Suprapubic skin (tissue), 4 donors: ENCODE measurements around the gene SH3BGR. TPM values are rescaled to one million over a fixed set of nuclear protein-coding genes. Genes with fewer than 3 reads are reported as not detected.

Source experiments
- DNase-seq, 2 donors: peaks; one replicate each; pipeline ENCODE4 v3.0.0-alpha.2; 2019; ENCODE audit warnings: low spot score in 2 of 2
- H3K27ac ChIP-seq: fragments of 200-600 bp; sonication (generic); one replicate; pipeline ENCODE4 v1.5.1; 2019
- H3K27me3 ChIP-seq: fragments of 200-600 bp; sonication (generic); one replicate; pipeline ENCODE4 v1.5.1; 2019
- H3K36me3 ChIP-seq: fragments of 200-600 bp; sonication (generic); one replicate; pipeline ENCODE4 v1.5.1; 2019
- H3K4me1 ChIP-seq: fragments of 200-600 bp; sonication (generic); one replicate; pipeline ENCODE4 v1.5.1; 2019
- H3K4me3 ChIP-seq: fragments of 200-600 bp; sonication (generic); one replicate; pipeline ENCODE4 v1.5.1; 2019; ENCODE audit warnings: mild to moderate bottlenecking
- H3K9me3 ChIP-seq: fragments of 200-600 bp; sonication (generic); one replicate; pipeline ENCODE4 v1.5.1; 2019
- CTCF ChIP-seq, 2 donors: fragments of 200-600 bp in 1 of 2; fragments of 450-650 bp in 1 of 2; sonication (generic) in 1 of 2; IDR thresholded peaks; one replicate each; pipeline ENCODE4 v1.5.1; 2016 to 2019; ENCODE audit warnings: antibody characterized with exemption in 2 of 2, mild to moderate bottlenecking in 1 of 2, moderate library complexity in 1 of 2
- EP300 ChIP-seq: sonication (generic); formaldehyde crosslinking; IDR thresholded peaks from one replicate; pipeline ENCODE4 v1.6.1; 2017; ENCODE audit warnings: antibody characterized with exemption
- POLR2A ChIP-seq, 2 donors: fragments of 450-650 bp; IDR thresholded peaks; one replicate each; pipeline ENCODE4 v1.6.1; 2017; ENCODE audit warnings: antibody characterized with exemption in 2 of 2, mild to moderate bottlenecking in 2 of 2, moderate library complexity in 2 of 2
- POLR2AphosphoS5 ChIP-seq, 3 donors: sonication (generic); formaldehyde crosslinking; IDR thresholded peaks; one replicate each; pipeline ENCODE4 v1.6.1; 2017; ENCODE audit warnings: antibody characterized with exemption in 3 of 3
- WGBS: methylation state at CpG from one replicate; pipeline ENCODE4 v1.1.5; 2018; 5-methylcytosine and 5-hydroxymethylcytosine counted together
- total RNA-seq, 4 donors: library from RNA; depleted of rRNA; stranded (reverse); fragments of >200 nt; gene quantifications; one replicate each; pipeline ENCODE4 v1.1.0, GENCODE V29; 2016

SH3BGR gene
- total RNA-seq, 4 donors from 2014 or later, result 0.64 to 1.3 (median 0.68) TPM; not detected in 1

DNA sequence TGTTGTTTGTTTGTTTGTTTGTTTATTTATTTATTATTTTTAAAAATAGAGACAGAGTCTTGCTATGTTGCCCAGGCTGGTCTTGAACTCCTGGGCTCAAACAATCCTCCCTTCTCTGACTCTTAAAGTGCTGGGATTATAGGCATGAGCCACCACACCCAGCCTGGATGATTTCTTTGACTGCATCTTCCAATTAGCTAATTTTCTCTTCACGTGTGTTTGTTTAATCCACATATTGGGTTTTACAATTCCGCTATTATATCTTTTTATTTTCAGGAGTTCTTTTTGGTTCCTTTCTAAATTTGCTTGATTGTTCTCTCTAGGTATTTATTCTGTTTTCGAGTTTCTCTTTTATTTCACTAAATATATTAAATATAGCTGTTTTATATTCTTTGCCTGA lies 19.8 kb downstream of the SH3BGR start:
- WGBS, result 95% methylated on average over 3 of the region's 3 CpGs
- no peaks in the 10 kb centered on the region for H3K4me1 ChIP-seq
- no peaks in the 10 kb centered on the region for H3K9me3 ChIP-seq
- no peak overlapping the region for H3K4me3 ChIP-seq
- no peak for DNase-seq
- H3K27ac ChIP-seq, result no peak overlapping the region
- no peaks in the 10 kb centered on the region for H3K36me3 ChIP-seq
- H3K27me3 ChIP-seq, result no peaks in the 10 kb centered on the region
- TF ChIP-seq EP300 (no peak), POLR2A (IDR thresholded peaks at IDR 0.05) (no peak), POLR2AphosphoS5 (IDR thresholded peaks at IDR 0.05) (no peak), CTCF (IDR thresholded peaks at IDR 0.05) (no peak)

DNA sequence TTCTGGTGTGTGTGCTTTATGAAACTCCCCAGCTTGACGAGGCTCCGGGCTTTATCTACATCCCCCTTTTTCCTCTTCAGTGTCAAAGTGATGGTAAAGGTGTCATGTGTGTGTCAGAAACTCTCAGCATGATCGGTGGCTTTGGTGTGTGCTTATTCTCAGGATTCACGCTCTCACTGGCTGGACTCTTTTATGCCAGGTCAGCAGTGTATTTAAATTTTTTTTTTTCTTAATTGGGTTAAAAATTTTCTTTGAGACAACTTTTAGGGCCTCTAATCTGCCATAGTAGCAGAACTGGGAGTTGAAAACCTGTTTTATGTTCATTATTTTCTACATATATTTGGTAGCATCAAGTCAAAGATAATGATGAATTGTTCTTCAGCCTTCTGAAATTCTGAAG lies 21.0 kb downstream of the SH3BGR start:
- H3K27ac ChIP-seq, result no peak overlapping the region
- H3K27me3 ChIP-seq, result no peaks in the 10 kb centered on the region
- no peaks in the 10 kb centered on the region for H3K36me3 ChIP-seq
- TF ChIP-seq EP300 (no peak), POLR2A (IDR thresholded peaks at IDR 0.05) (no peak), CTCF (IDR thresholded peaks at IDR 0.05) (no peak), POLR2AphosphoS5 (IDR thresholded peaks at IDR 0.05) (no peak)
- no peak for DNase-seq
- no peaks in the 10 kb centered on the region for H3K4me1 ChIP-seq
- 79% methylated on average over 4 of the region's 4 CpGs for WGBS
- no peaks in the 10 kb centered on the region for H3K9me3 ChIP-seq
- no peak overlapping the region for H3K4me3 ChIP-seq

DNA sequence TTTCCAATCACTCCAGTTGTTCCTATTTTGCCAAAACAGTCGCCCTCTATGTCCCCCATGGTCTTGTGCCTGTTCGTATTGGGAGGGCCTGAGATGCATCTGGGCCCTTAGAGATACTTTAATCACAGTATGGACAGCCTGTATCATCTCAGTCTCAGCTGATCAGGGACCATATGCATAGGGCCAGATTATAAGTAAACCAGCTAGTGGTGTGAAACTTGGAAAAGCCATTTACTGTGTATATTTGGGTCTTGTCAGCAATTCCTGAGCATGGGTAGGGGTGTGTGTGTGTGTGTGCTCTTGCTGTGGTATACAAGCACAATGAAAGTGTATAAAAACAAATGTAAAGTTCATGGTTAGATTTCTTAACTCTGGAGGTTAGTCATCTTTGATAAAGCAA lies 22.8 kb downstream of the SH3BGR start:
- Histone ChIP-seq H3K4me1 (no peaks in the 10 kb centered on the region), H3K4me3 (no peak overlapping the region), H3K27ac (no peak overlapping the region), H3K36me3 (no peaks in the 10 kb centered on the region), H3K9me3 (no peaks in the 10 kb centered on the region), H3K27me3 (no peaks in the 10 kb centered on the region)
- whole genome bisulfite sequencing, result 79% methylated on average over 2 of the region's 2 CpGs
- no peak for DNase-seq
- TF ChIP-seq POLR2A (IDR thresholded peaks at IDR 0.05) (no peak), POLR2AphosphoS5 (IDR thresholded peaks at IDR 0.05) (no peak), EP300 (no peak), CTCF (IDR thresholded peaks at IDR 0.05) (no peak)

GRCh38 chr21:39479164-39479813 lies 27.5 kb downstream of the SH3BGR start:
- Histone ChIP-seq H3K4me1 (no peaks in the 10 kb centered on the region), H3K27me3 (no peaks in the 10 kb centered on the region), H3K9me3 (no peaks in the 10 kb centered on the region), H3K4me3 (no peak overlapping the region), H3K36me3 (no peaks in the 10 kb centered on the region), H3K27ac (no peak overlapping the region)
- TF ChIP-seq CTCF (IDR thresholded peaks at IDR 0.05) (no peak), POLR2A (IDR thresholded peaks at IDR 0.05) (no peak), POLR2AphosphoS5 (IDR thresholded peaks at IDR 0.05) (no peak), EP300 (no peak)
- WGBS, result 88% methylated on average over 4 of the region's 4 CpGs
- no peak for DNase-seq

DNA sequence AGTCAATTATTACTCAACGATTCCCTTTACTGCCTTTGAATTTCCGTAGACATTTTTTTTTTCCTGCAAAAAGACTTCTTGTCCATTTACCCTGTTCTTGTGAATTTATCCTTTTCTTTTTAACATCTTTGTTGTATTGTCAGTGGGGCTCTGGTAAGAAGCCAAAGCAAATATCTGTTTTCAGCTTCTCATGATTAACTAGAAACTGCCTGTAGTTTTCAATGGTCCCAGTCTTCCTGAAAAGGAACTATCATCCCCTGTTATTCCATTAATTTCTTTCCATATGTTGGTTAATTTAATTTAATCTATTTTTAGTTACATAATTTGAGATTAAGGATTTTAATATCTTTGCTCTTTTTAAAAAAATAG lies 28.0 kb downstream of the SH3BGR start:
- no peaks in the 10 kb centered on the region for H3K9me3 ChIP-seq
- H3K36me3 ChIP-seq, result no peaks in the 10 kb centered on the region
- 41% methylated on average over 2 of the region's 2 CpGs for WGBS
- H3K27ac ChIP-seq, result no peak overlapping the region
- H3K4me1 ChIP-seq, result no peaks in the 10 kb centered on the region
- TF ChIP-seq POLR2AphosphoS5 (IDR thresholded peaks at IDR 0.05) (no peak), POLR2A (IDR thresholded peaks at IDR 0.05) (no peak), CTCF (IDR thresholded peaks at IDR 0.05) (no peak), EP300 (no peak)
- H3K4me3 ChIP-seq, result no peak overlapping the region
- DNase-seq, result no peak
- H3K27me3 ChIP-seq, result no peaks in the 10 kb centered on the region
